Neural cell (in vitro differentiated cells): ENCODE data around the gene SPPL3. TPM values are rescaled to one million over a fixed set of nuclear protein-coding genes. Genes with fewer than 3 reads are reported as not detected.

Source experiments
- H2AFZ ChIP-seq: fragments of 200-600, 300-800 bp; sonication (generic), shearing (Covaris generic); 2 replicates; pipeline ENCODE4 v1.6.0; 2014; ENCODE audit warnings: low read depth, mild to moderate bottlenecking, antibody characterized with exemption, low read length, moderate library complexity
- H3F3A ChIP-seq: fragments of 200-600 bp; shearing (Covaris generic); 2 replicates; pipeline ENCODE4 v1.6.1; 2016; ENCODE audit warnings: mild to moderate bottlenecking, moderate library complexity, mixed read lengths, antibody characterized with exemption, low read length; ENCODE audit not compliant: insufficient read depth, poor library complexity, severe bottlenecking
- H3K27ac ChIP-seq: fragments of 200-600, 300-800 bp; sonication (generic), shearing (Covaris generic); 2 replicates; pipeline ENCODE4 v1.5.1; 2014; ENCODE audit warnings: mild to moderate bottlenecking, low read length, moderate library complexity
- H3K27me3 ChIP-seq: fragments of 300-800, 200-600 bp; sonication (generic), shearing (Covaris generic); 2 replicates; pipeline ENCODE4 v1.6.0; 2014; ENCODE audit warnings: mild to moderate bottlenecking, low read depth, low read length, moderate library complexity; ENCODE audit not compliant: insufficient read depth
- H3K36me3 ChIP-seq: fragments of 300-800, 200-600 bp; sonication (generic), shearing (Covaris generic); 2 replicates; pipeline ENCODE4 v1.5.1; 2014; ENCODE audit warnings: mild to moderate bottlenecking, antibody characterized with exemption, low read length, moderate library complexity; ENCODE audit not compliant: insufficient read depth
- H3K4me2 ChIP-seq: fragments of 300-800, 200-600 bp; sonication (generic), shearing (Covaris generic); 2 replicates; pipeline ENCODE4 v1.6.0; 2014; ENCODE audit warnings: mild to moderate bottlenecking, low read length
- H3K4me3 ChIP-seq: fragments of 300-800, 200-600 bp; sonication (generic), shearing (Covaris generic); 2 replicates; pipeline ENCODE4 v1.5.1; 2014; ENCODE audit warnings: mild to moderate bottlenecking, low read length, moderate library complexity
- H3K79me2 ChIP-seq: fragments of 200-600 bp; shearing (Covaris generic); replicated peaks from 2 replicates; pipeline ENCODE4 v1.6.0; 2014; ENCODE audit warnings: mild to moderate bottlenecking, low read length, moderate library complexity; ENCODE audit not compliant: insufficient read depth
- H3K9ac ChIP-seq: fragments of 300-800, 200-600 bp; sonication (generic), shearing (Covaris generic); 2 replicates; pipeline ENCODE4 v1.6.1; 2016; ENCODE audit warnings: mild to moderate bottlenecking, low read length, mixed read lengths
- H3K9me2 ChIP-seq: fragments of 200-600 bp; shearing (Covaris generic); 2 replicates; pipeline ENCODE4 v1.6.1; 2016; ENCODE audit warnings: mild to moderate bottlenecking, low read length, mixed read lengths; ENCODE audit not compliant: insufficient read depth
- H3K9me3 ChIP-seq: fragments of 200-600, 300-800 bp; sonication (generic), shearing (Covaris generic); 2 replicates; pipeline ENCODE4 v1.6.1; 2016; ENCODE audit warnings: mild to moderate bottlenecking, mixed run types, low read length, moderate library complexity, mixed read lengths
- H4K20me1 ChIP-seq: fragments of 200-600 bp; shearing (Covaris generic); 2 replicates; pipeline ENCODE4 v1.6.1; 2016; ENCODE audit warnings: mild to moderate bottlenecking, mixed run types; ENCODE audit not compliant: insufficient read depth
- EP300 ChIP-seq: fragments of 450-650 bp; conservative IDR thresholded peaks from 2 replicates; pipeline ENCODE4 v1.6.1; 2014; ENCODE audit warnings: antibody characterized with exemption, mild to moderate bottlenecking, moderate library complexity; ENCODE audit not compliant: poor library complexity, severe bottlenecking
- EZH2 ChIP-seq: fragments of 200-600, 300-800 bp; shearing (Covaris generic), sonication (generic); IDR thresholded peaks from 2 replicates; pipeline ENCODE4 v1.6.1; 2014; ENCODE audit warnings: antibody characterized with exemption, low read length, borderline replicate concordance, mild to moderate bottlenecking; ENCODE audit not compliant: insufficient read depth, poor library complexity, severe bottlenecking
- MXI1 ChIP-seq: fragments of 450-650 bp; conservative IDR thresholded peaks from 2 replicates; pipeline ENCODE4 v1.6.1; 2014; ENCODE audit warnings: antibody characterized with exemption, mild to moderate bottlenecking; ENCODE audit not compliant: poor library complexity, severe bottlenecking
- POLR2AphosphoS5 ChIP-seq: IDR thresholded peaks from 2 replicates; pipeline ENCODE4 v1.6.1; 2012
- RAD21 ChIP-seq: fragments of 450-650 bp; conservative IDR thresholded peaks from 2 replicates; pipeline ENCODE4 v1.6.1; 2014; ENCODE audit warnings: antibody characterized with exemption, mild to moderate bottlenecking, moderate library complexity
- REST ChIP-seq: IDR thresholded peaks from 2 replicates; pipeline ENCODE4 v1.6.1; 2012; ENCODE audit warnings: borderline replicate concordance
- SMC3 ChIP-seq: fragments of 450-650 bp; conservative IDR thresholded peaks from 2 replicates; pipeline ENCODE4 v1.6.1; 2014; ENCODE audit warnings: antibody characterized with exemption, mild to moderate bottlenecking, moderate library complexity; ENCODE audit not compliant: poor library complexity
- TAF1 ChIP-seq: IDR thresholded peaks from 2 replicates; pipeline ENCODE4 v1.6.1; 2012; ENCODE audit warnings: low read depth
- polyA plus RNA-seq: library from polyadenylated mRNA; depleted of rRNA; stranded (reverse); fragments of >200 nt; gene quantifications from 2 replicates; pipeline ENCODE4 v1.2.3, GENCODE V29; 2014
- TF ChIP-seq, protein P1 (sequence below): fragments of 450-650 bp; IDR thresholded peaks from 2 replicates; pipeline ENCODE4 v1.5.1; 2014; ENCODE audit warnings: antibody characterized with exemption, mild to moderate bottlenecking, moderate library complexity; ENCODE audit not compliant: poor library complexity, severe bottlenecking

SPPL3 gene
- polyA plus RNA-seq, 1 donor from 2014 or later, result 21.3 TPM

DNA sequence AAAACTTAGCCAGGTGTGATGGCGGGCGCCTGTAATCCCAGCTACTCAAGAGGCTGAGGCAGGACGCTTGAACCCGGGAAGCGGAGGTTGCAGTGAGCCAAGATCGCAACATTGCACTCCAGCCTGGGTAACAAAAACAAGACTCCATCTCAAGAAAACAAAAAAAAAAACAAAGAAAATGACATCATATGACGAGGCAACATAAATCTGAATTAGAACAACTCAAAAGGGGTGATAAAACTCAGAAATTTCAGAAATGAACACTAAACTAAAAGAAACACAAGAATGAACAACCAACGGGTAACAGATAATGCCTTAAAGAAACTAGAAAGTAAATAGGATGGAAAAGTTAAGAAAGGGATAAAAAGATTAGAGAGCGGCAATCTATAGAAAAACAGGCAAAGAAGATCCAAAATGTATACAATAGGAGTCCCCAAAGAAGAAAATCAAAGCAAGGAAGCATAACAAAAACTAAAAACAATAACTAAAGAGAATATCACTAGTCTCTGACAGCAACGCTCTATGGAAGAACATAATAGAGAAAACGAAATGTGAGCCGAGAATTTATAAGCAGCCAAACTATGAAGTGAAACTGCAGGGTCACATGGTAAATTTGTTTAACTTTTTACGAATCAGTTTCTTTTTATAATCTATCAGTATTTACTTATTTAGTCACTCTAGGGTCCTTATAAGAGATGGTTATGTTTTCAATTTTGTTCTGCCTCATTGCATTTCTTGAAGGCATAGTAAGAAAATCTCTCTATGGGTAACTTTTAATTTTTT is 45.7 kb downstream of the SPPL3 start:
- Histone ChIP-seq H3K9me2 (no peaks in the 10 kb centered on the region), H3K4me3 (no peak overlapping the region), H3K79me2 (peaks cover 17% of the 10 kb centered on the region), H3K27me3 (no peaks in the 10 kb centered on the region), H3K9me3 (no peaks in the 10 kb centered on the region), H4K20me1 (no peaks in the 10 kb centered on the region), H3K27ac (no peak overlapping the region), H3K4me2 (no peak overlapping the region), H3K9ac (no peak overlapping the region), H3F3A (no peaks in the 10 kb centered on the region), H2AFZ (no peak overlapping the region), H3K36me3 (no peaks in the 10 kb centered on the region)
- no peak for TF ChIP-seq EP300
- no peak for TF ChIP-seq POLR2AphosphoS5
- TF ChIP-seq EZH2, result no peak
- no peak for TF ChIP-seq TAF1
- TF ChIP-seq, protein P1, sequence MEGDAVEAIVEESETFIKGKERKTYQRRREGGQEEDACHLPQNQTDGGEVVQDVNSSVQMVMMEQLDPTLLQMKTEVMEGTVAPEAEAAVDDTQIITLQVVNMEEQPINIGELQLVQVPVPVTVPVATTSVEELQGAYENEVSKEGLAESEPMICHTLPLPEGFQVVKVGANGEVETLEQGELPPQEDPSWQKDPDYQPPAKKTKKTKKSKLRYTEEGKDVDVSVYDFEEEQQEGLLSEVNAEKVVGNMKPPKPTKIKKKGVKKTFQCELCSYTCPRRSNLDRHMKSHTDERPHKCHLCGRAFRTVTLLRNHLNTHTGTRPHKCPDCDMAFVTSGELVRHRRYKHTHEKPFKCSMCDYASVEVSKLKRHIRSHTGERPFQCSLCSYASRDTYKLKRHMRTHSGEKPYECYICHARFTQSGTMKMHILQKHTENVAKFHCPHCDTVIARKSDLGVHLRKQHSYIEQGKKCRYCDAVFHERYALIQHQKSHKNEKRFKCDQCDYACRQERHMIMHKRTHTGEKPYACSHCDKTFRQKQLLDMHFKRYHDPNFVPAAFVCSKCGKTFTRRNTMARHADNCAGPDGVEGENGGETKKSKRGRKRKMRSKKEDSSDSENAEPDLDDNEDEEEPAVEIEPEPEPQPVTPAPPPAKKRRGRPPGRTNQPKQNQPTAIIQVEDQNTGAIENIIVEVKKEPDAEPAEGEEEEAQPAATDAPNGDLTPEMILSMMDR, result no peak
- TF ChIP-seq REST, result no peak
- TF ChIP-seq RAD21, result no peak
- TF ChIP-seq MXI1, result no peak
- no peak for TF ChIP-seq SMC3

DNA sequence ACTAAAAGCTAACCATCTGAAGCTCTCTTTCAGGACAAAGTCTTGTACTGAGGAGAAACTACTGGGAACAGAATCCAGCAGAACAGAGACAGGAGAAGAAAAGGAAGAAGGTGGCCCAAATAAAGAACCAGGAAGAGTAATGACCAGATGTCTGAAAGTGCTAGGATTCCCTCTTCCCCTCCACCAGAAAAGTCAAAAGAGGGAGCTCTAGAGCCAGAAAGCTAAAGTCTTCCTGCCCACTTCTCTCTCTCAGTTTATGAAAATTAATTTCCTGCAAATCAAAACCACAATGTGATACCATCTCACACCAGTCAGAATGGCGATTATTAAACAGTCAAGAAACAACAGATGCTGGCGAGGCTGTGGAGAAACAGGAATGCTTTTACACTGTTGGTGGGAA is 47.2 kb downstream of the SPPL3 start:
- Histone ChIP-seq H3K9me3 (no peaks in the 10 kb centered on the region), H3K79me2 (peaks cover 17% of the 10 kb centered on the region), H2AFZ (no peak overlapping the region), H3K27me3 (no peaks in the 10 kb centered on the region), H3F3A (no peaks in the 10 kb centered on the region), H3K9ac (no peak overlapping the region), H3K27ac (no peak overlapping the region), H3K4me3 (no peak overlapping the region), H3K9me2 (no peaks in the 10 kb centered on the region), H4K20me1 (no peaks in the 10 kb centered on the region), H3K4me2 (no peak overlapping the region), H3K36me3 (no peaks in the 10 kb centered on the region)
- TF ChIP-seq RAD21 (no peak), TAF1 (no peak)
